ES-I3 (cell line): ENCODE results near the gene SELPLG.
"Not testable (repeated sequence)": the region's sequence is repeated elsewhere in the genome, so short reads cannot be mapped to it uniquely, and the experiment has no call there.

Source experiments
- H3K36me3 ChIP-seq: 2 replicates; pipeline ENCODE4 v1.6.1; 2013; ENCODE audit warnings: mild to moderate bottlenecking, low read length, control low read depth, moderate library complexity; ENCODE audit not compliant: insufficient read depth
- H3K4me1 ChIP-seq: 2 replicates; pipeline ENCODE4 v1.6.1; 2013; ENCODE audit warnings: mild to moderate bottlenecking, control low read depth, low read length; ENCODE audit not compliant: insufficient read depth
- H3K9ac ChIP-seq: 2 replicates; pipeline ENCODE4 v1.6.1; 2013; ENCODE audit warnings: low read depth, mild to moderate bottlenecking, low read length, moderate library complexity
- H3K9me3 ChIP-seq: 2 replicates; pipeline ENCODE4 v1.6.1; 2013; ENCODE audit warnings: mild to moderate bottlenecking, low read length, moderate library complexity; ENCODE audit not compliant: control insufficient read depth, insufficient read depth

The SELPLG gene

DNA sequence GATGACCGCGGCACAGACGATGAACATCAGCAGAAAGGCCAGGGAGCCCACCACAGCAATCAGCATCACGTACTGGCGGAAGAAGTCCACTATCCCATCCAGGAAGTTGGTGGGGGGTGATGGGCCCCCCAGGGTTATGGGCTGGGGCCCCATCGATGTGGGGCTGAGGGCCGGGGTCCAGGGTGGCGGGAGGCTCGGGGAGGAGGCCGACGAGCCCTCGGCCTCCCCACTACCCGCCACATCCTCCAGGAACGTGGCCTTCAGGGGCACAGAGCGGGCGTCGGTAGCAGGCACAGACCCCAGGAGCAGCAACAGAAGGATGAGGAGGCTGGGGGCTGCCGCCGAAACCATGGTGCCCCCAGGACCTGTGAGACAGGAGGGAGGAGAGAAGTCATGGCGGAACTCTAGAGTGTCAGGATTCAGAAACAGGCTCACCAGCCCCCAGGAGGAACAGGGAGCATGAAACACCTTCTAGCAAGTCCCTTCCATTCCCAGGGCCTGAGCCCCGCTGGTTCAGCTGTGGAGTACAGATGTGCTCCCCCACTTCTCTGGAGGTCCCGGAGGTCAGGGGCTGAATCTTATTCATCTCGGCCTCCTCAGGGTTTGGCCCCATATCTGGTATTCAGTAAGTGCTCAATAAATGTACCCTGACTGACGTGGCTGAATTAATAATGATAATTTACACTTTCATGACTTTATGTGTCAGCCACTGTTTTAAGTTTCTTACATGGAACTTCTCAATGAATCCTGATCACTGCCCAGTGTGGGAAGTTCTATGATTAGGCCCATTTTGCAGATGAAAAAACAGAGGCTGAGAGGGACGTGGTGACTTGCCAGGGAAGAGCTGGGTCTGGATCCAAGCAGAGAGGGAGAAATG is 41.4 kb downstream of the SELPLG start:
- no peak overlapping the region for H3K9ac ChIP-seq
- no peaks in the 10 kb centered on the region for H3K36me3 ChIP-seq
- H3K4me1 ChIP-seq: peaks cover 15% of the 10 kb centered on the region; the same call in 1 of the 2 replicates
- H3K9me3 ChIP-seq: no peaks in the 10 kb centered on the region

DNA sequence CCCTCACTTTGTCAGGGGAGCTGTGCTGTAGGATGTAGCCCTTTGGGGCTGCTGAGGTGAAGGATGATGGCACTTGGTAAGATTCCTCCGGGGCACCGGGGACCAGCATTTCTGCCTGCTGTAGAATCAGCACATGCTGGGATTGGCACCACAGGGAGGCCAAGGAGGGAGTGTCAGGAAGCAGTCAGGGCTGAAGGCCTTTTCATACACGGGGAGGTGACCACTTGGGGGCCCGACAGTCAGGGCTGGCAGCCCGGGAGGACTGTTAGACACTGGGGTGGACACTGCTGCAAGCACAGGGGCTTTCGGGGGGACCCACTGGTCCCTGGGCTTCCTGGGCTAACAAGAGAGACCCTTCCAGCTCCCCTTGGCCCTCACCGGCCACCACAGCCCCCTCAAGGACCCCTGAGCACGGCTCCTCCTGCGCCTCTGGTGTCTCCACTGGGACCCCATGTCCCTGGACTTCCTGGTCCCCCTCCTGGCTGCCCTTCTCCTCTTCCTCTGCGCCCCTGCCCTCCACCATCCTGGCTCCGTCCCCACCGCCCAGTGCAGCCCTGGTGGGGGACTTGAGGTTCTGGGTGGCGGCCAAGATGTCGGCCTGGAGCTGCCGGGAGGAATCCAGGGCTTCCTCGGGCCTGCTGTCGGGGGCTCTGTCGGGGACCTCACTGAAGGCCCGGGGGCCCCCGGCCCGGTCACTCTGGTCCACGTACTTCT is 42.3 kb downstream of the SELPLG start:
- H3K4me1 ChIP-seq: peaks cover 14% of the 10 kb centered on the region; the same call in 1 of the 2 replicates
- no peaks in the 10 kb centered on the region for H3K36me3 ChIP-seq
- H3K9me3 ChIP-seq: no peaks in the 10 kb centered on the region
- H3K9ac ChIP-seq: no peak overlapping the region

GRCh38 chr12:108590463-108590862 is 43.2 kb downstream of the SELPLG start:
- H3K4me1 ChIP-seq: peaks cover 14% of the 10 kb centered on the region; the same call in 1 of the 2 replicates
- not testable (repeated sequence) for H3K9ac ChIP-seq, H3K9me3 ChIP-seq, H3K36me3 ChIP-seq

GRCh38 chr12:108589840-108590229 is 43.9 kb downstream of the SELPLG start:
- no peaks in the 10 kb centered on the region for H3K36me3 ChIP-seq
- H3K9me3 ChIP-seq: no peaks in the 10 kb centered on the region
- H3K4me1 ChIP-seq: peaks cover 14% of the 10 kb centered on the region; the same call in 1 of the 2 replicates
- no peak overlapping the region for H3K9ac ChIP-seq

- H3K9me3 ChIP-seq: no peaks in the 10 kb centered on the region
- H3K9ac ChIP-seq: no peak overlapping the region
These were observed 44.5 kb downstream of the SELPLG start for GRCh38 chr12:108589028-108589839.

DNA sequence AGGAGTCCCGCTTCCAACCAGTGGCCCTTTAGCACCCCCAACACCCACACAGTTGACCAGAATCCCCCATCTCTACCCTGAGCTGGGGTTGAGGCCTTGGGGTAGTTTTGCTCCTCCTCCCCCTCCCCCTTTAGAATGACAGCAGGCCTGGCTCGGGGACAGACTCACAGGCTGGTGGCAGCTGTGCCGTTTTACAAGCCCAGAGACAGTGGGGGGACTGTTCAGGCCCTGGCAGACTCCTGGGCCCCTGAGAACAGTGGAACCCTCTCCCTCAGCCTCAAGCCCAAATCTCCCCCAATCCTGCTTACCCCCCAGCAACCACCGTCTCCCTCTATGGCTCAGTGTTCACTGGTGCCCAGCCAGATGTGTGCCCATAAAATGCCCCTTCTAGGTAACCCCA is 45.9 kb downstream of the SELPLG start:
- no peaks in the 10 kb centered on the region for H3K36me3 ChIP-seq
- no peak overlapping the region for H3K9ac ChIP-seq
- peaks cover 11% of the 10 kb centered on the region; the same call in 1 of the 2 replicates for H3K4me1 ChIP-seq
- H3K9me3 ChIP-seq: no peaks in the 10 kb centered on the region

More at GRCh38 chr12:108589028-108589839, 44.5 kb downstream of the SELPLG start:
- no peaks in the 10 kb centered on the region for H3K36me3 ChIP-seq
- H3K4me1 ChIP-seq: peaks cover 14% of the 10 kb centered on the region; the same call in 1 of the 2 replicates

DNA sequence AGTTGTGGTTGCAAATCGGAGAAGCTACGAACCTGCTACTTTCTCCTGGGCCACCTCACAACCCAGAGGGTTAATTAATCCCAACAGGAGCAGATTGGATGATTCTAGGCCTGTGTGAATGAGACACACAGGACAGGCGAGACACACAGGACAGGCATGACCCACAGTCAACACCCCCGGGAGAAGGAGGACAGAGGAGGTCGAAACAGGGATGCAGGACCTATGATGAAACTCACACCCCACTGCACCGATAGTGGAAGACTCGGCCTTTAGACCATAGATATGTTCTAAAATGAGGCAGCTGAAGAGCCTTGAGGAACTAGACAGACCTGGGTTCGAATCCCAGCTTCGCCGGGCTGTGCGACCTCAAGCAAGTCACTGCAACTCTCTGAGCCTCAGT is 47.4 kb downstream of the SELPLG start:
- Histone ChIP-seq H3K9ac (no peak overlapping the region), H3K36me3 (no peaks in the 10 kb centered on the region), H3K9me3 (no peaks in the 10 kb centered on the region), H3K4me1 (peaks cover 11% of the 10 kb centered on the region; the same call in 1 of the 2 replicates)

DNA sequence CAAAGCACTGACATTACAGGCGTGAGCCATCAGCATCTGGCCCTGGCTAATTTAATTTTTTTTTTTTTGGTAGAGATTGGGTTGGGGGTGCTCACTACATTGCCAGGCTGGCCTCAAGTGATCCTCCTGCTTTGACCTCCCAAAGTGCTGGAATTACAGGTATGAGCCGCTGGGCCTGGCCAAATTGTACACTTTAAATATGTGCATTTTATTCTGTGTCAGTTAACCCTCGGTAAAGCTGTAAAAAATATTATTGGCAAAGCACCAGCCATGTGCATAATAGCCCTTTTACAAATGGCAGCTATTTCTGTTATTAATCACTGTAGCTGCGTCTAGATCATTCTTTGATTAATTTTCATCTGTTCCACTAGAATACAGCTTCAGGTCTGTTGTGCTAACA is 47.8 kb downstream of the SELPLG start:
- Histone ChIP-seq H3K9ac (no peak overlapping the region), H3K36me3 (no peaks in the 10 kb centered on the region), H3K9me3 (no peaks in the 10 kb centered on the region), H3K4me1 (peaks cover 11% of the 10 kb centered on the region; the same call in 1 of the 2 replicates)

GRCh38 chr12:108584456-108585065 is 49.1 kb downstream of the SELPLG start:
- Histone ChIP-seq H3K9ac (no peak overlapping the region), H3K4me1 (peaks cover 8% of the 10 kb centered on the region; the same call in 1 of the 2 replicates), H3K36me3 (no peaks in the 10 kb centered on the region), H3K9me3 (no peaks in the 10 kb centered on the region)

DNA sequence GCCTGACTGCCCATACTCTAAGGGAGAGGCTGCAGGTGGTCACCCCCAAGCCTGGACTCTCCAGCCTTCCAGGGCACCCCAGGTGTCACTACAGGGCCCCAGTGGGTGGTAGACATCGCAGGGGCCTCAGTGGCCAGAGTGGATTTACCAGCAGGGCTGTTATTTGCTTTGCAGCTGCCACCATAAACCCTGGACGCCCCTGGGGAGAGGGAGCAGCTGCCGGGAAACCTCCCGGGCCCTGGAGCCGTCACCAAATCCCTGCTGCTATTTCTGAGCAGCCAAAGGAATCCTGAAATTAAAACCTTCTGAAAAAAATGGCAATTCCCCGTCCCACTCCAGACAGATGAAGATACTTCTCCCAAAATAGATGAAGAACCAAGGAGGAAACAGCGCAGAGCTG is 49.7 kb downstream of the SELPLG start:
- Histone ChIP-seq H3K9ac (no peak overlapping the region), H3K36me3 (no peaks in the 10 kb centered on the region), H3K9me3 (no peaks in the 10 kb centered on the region), H3K4me1 (peaks cover 3% of the 10 kb centered on the region; the same call in 1 of the 2 replicates)

- Histone ChIP-seq H3K9ac (no peak overlapping the region), H3K9me3 (no peaks in the 10 kb centered on the region), H3K36me3 (no peaks in the 10 kb centered on the region), H3K4me1 (no peaks in the 10 kb centered on the region)
These were observed 50.5 kb downstream of the SELPLG start for GRCh38 chr12:108582978-108583770.

DNA sequence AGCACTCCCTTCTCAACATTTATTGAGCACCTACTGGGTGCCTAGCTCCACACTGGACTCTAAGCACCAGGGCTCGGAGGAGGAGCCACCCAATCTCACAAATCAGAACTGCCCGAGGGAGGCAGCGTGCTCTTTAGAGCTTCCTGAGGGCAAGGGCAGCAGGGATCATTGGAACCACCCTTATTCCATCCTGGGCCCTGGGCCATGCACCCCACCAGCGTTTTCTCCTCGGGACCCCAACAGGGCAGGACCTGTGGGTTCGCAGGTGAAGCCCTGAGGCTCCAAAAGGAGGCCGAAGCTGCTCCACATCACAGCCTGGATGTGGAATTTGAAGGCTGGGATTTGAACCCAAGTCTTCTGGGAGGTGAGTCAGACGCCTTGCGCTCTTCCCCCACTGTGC is 51.2 kb downstream of the SELPLG start:
- H3K9ac ChIP-seq: no peak overlapping the region
- no peaks in the 10 kb centered on the region for H3K36me3 ChIP-seq
- no peaks in the 10 kb centered on the region for H3K4me1 ChIP-seq
- no peaks in the 10 kb centered on the region for H3K9me3 ChIP-seq
